GM18520 (cell line): Measurements from ENCODE around the gene PCDH12.

Experiments used
- ATAC-seq: cut with Tn5 transposase; IDR thresholded peaks from one replicate; pipeline ENCODE4 v1.9.1; 2021; ENCODE audit not compliant: unreplicated experiment

PCDH12 gene

DNA sequence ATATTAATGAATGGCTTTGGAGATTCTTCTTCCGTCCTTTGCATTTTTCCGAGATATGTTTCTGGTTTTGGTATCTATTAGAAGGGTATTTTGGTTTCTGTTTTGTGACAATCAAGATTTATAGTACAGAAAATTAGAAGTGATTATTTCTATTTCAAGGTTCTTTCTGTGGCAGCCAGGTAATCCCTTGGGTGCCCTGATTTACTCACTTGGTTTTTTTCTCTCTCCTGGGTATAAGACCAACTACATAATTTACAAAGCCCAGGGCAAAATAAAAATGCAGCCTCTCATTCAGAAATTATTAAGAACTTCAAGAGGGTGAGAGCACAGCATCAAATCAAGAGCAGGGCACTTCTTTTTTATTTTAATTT, 8.9 kb upstream of the PCDH12 start:
- ATAC-seq: no peak

DNA sequence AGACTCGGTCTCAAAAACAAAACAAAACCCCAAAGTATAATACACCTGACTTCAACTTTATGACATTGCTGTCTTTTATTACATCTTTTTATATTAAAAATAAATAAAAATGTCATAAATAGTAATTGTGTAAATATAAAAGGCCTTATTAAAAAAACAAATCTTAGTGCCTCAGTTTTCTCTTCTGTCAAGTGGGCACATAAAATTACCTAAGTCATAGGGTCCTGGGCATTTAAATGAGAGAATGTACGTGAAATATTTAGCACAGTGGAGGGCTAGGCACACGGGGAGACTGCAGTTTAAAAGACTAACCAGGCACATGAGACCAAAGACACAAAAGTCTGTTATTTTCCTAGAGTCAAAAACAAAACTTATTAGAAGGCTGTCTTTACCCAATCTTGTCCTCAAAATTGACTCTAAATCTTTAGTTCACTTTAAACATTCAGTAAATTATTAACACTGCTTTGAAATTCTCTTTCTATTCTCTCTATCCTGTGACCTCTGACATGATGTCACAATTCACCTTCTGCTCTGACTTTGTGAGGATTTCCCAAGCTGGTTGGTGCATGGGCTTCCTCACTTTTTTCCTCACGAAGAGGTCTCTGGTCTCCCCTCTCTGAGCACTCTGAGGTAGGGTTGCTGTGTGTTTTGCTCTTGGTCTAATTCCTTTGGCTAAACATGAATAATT, 8.4 kb upstream of the PCDH12 start:
- no peak for ATAC-seq

DNA sequence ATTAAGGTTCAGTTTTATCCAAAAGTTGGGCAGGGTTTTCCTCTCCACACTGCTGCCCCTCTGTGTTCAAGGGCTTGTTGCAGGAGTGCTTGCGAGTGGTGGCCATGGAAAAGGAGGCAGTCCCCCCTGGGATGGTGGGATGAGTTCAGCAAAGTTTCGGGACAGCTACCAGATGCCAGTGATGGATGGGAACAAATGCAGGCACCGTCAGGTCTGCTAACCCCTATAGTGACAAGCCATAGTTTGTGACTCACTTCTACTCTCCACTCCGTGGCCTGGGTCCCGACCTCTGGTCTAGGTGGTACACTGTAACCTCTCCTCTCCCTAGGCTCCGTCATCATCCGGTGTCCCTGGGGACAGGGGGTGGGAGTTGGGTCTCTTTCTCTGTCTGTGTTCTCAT, 7.1 kb upstream of the PCDH12 start:
- no peak for ATAC-seq

DNA sequence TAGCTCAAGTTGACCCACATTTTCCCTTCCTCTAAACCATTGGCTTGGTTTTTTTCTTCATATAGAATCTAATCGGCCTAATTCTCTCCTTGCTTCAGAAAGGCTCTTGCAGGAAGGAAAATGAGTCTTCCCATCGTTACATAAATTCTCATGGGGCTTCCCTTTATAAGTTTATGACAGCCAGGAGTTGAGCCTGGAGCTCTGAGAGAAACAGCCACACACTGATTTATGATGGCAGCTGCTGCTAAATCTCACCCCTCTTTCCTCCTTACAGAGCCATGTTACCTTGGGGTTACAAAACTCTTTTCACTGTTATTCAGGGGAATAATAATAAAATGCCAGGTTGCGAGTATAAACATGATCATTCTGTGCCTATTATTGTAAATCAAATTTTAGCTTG, 5.7 kb upstream of the PCDH12 start:
- no peak for ATAC-seq

DNA sequence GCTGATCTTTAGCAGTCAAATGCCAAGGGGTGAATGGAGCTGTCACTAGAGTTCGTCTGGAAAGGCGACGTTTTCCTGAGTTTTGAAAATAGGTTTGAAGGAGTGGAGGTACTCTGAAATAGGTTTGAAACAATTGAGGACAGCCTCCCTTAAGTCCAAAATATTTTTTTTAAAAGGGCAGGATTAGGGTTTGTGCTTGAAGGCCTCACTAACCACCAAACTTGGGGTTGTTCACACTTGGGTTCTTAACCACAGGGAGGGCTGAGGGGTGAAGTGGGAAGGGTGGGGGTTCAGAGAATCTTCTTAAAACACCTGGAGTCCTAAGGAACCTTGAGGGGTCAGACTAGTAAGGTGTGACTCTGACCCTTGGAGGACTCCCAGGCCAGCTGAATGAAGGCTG, 3.5 kb upstream of the PCDH12 start:
- no peak for ATAC-seq

DNA sequence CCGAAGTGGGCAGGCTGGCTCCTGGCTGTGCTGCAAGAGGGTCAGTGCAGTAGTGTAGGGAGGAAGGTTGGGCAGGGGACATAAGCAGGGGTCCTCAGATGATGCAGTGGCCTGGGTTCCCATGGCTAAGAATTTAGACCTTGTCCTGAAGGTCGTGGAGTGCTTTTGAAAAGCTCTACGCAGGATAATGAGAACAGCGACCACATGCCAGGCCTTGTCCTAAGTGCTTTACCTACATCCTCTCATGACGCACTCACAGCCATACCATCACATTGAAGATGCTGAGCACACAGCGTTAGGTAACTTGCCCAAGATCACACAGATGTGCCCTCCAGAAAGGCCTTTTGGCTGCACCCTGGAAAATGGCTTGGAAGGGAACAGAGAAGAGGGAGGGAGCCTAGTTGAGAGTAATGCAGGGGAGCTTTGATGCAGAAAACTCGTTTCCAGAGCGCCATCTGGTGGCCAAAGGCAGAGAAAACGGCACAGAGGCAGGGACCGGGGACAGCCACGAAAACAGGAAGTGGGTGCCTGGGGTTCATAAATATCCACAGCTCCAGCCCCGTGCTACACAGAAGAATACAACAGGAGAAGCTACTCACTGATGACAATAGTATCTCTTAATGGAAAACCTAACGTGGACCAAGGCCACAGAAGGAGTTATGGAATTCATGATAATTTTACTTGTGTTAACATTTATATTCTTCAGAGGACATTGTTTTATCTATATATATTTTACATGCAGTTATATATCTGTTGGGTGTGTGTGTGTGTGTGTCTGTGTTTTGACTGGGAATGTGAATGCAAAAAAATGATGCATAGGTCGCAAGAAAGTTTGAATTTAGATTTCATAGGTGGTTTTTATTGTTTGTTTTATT, 2.7 kb upstream of the PCDH12 start:
- peak; percentile 91 for ATAC-seq

DNA sequence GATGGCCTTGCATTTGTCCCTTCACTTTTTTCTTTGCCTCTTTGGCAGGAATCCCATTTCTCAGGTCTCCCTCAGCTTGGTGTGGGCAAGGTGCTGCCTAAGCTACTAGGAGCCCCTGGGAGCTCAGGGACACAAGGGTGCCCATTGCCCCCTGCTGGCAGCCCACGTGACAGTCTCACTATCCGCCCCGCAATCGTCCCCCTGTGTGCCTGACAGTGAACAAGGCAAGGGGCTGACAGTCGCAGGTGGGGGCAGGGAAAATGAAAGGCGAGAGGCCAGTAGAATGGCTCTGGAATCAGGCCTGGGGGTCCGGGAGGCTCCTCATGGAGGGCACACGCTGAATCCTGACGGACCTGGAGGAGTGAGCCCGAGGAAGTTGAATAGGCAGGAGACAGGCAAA, 2.0 kb upstream of the PCDH12 start:
- ATAC-seq: no peak

DNA sequence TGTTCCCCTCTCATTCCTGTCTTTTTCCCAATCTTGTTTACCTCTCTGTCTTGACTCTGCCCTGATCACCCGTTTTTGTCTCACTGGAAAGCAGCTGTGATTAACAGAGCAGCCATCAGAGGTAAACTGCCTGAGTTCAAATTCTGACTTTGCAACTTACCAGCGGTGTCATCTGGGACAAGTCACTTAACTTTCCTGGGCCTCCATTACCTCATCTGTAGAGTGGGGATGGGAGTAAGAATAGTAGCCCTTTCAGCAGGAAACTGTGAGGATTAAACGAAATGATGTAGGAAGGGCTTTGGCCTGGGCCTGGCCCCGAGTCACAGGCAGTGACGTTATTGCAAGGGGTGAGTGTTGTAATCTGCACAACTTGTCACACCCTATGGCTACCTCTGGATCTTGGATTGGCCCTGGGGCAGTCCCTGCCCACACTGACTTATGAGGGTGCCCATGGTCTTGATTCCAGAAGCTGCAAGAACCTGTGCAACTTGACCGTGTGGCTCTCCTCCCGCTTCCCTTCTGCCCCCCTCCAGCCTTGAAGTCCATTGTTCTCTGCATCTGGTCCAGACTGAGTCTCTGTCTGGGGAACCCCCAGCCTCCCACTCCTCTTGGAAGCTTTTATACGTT, 657 bp upstream of the PCDH12 start:
- ATAC-seq: no peak

DNA sequence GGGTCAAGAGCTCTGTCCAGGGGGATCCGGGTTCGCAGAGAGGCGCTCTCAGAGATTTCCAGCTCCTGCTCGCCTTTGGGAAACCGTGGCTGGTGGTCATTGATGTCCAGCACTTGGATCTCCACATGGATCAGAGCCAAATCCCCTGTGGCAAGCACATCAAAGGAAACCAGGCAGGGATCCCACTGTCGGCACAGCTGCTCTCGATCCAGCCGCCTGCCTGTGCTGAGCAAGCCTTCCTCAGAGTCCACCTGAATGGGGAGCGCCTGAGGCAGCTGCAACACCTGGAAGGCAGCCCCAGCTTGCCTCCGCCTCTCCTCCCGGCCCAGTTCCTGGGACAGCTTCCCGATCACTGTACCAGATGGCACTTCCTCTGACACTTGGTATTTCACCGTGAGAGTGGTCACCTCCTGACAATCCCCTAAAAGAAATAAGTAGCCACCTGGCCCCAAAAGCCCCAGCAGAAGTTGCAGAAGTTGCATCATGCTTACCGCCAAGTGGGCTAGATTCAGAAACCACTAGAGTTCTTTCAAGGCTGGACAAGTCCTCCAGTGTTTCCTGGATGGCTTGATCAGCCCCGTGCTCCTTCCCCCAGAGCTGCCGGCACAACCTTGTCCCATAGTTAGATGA, 520 bp downstream of the PCDH12 start:
- ATAC-seq: no peak

DNA sequence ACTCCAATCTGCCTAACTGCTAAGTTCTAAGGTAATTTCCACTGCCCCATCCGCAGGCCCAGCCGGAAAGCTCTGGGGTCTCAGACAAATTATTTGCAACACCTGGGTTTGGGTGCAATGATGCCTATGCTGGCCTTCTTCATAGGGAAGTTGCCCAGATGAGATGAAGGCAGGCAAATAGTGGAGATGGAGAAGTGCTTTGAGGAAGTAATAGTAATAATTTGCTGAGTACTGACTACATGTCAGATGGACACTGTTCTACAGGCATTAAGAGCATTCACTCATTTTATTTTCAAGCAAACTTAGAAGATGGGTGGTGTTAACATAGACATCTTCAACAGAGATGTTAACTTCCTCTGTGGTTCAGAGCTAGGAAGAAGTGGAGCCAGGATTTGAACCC, 3.8 kb downstream of the PCDH12 start:
- ATAC-seq: no peak

DNA sequence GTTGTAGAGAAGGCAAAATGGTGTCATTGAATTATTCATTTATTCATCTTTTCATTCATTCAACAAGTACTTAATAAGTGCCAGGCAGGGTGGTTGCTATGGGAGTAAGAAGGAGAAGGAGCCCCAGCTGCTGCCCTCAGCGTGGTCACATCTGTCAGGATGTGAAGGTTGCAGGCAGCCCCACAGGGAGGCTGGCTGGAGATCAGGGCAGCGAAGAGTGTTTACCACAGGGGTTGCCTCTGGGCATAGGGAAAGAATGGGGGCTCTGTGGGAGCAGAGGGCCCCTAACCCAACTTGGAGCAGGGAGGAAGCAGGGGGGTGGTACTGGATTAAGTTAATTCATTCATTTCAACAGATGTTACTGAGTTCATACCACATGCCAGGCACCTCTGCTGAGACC, 6.0 kb downstream of the PCDH12 start:
- ATAC-seq: no peak

DNA sequence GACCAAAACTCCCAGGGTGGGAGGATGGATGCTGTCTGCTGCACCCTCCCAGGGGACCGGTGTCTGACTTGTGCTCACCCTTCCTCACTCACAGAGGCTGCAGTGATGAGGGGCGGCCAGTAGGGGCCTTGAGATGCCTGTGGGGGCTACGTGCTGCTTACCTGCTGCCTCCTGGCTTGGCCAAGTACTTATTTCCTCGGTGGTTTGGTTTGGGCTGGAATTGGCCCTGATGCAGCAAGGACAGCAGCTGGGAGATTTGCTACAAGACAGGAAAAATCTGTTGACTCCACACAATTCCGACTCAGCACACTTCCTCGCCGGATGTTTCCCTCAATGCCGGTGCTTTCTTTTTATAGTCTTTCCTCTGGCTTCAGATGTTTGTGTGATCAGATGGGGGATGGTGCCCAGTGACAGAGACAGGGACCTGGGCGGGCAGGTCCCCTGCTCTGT, 6.6 kb downstream of the PCDH12 start:
- ATAC-seq: no peak

DNA sequence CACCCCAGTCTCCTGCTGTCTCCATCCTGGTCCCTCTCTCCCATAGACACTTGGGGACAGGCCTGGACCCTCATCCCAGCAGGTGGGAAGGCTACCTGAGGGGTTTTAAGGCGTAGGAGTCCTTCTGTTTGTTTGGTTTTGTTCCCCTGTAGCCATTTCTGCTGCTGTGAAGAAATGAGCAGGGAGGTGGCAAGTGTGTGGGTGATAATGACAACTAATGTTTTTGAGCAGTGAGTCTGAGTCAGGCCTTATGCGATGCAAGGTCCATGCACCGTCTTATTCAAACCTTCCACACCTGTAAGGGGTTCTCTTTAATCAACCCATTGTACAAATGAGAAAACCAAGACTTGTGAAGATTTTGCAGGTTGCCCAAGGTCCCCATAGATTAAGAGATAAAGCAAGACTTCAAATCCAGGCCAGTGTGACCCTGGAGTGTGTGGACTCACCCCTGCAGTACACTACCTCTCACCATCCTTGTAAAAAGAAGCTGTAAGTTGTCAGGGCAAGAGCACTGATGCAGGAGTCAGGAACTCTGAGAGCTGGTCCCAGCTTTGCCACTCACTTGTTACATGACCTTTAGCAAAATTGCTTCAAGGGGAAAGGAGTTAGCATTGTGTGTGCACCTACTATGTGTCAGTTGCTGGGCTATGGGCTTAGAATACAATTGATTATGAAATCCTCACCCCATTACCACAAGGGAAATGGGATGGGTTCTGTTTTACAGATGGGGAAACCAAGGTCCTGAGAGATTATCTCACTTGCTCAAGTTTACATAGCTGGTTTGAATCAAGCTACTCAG, 7.6 kb downstream of the PCDH12 start:
- ATAC-seq: no peak

DNA sequence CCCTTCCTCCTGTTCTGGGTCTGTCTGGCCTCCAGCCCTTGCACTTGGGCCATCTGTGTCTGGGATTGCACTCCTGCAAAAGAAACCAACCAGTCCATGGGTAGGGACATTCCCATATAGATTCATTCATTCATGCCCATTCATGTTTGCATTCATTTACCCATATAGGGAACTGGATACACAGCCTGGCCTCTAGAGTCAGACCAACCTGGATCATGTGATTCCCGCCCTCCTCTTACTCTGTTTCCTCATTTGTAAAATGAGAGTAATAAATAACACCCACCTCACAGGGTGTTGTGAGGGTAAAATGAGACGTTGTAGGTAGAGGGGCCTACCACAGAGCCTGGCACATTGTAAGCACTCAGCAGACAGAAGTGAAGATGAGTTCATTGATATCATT, 8.5 kb downstream of the PCDH12 start:
- ATAC-seq: no peak

DNA sequence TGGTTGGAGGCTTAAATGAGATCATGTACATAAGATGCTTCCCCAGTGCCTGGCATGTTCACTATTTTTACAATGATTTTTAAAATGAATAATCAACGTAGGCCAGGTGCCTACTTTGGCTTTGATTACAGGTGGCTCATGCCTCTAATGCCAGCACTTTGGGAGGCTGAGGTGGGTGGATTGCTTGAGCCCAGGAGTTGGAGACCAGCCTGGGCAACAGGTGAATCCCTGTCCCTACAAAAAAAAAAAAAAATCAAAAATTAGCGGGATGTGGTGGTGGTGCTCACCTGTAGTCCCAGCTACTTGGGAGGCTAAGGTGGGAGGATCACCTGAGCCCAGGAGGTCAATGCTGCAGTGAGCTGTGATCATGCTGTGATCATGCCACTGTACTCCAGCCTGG, 9.2 kb downstream of the PCDH12 start:
- ATAC-seq: no peak

DNA sequence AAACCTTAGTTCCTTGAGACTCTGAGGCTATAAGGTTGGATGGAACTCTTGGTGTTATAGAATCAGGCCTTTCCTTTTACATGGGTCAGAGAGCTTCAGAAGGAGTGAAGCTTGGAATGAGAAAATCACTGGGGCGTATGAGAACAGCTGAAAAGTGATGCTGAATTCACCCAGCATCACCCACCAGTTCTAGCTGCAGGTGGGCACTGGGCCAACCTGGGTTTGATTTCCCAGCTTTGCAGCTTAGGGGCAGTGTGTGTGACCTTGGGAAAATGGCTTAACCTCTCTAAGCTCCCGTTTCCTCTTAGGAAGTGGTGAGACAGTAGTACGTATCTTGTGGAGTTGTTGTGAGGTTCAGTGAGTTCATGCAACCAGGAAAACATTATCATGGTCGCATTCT, 10.7 kb downstream of the PCDH12 start:
- no peak for ATAC-seq

DNA sequence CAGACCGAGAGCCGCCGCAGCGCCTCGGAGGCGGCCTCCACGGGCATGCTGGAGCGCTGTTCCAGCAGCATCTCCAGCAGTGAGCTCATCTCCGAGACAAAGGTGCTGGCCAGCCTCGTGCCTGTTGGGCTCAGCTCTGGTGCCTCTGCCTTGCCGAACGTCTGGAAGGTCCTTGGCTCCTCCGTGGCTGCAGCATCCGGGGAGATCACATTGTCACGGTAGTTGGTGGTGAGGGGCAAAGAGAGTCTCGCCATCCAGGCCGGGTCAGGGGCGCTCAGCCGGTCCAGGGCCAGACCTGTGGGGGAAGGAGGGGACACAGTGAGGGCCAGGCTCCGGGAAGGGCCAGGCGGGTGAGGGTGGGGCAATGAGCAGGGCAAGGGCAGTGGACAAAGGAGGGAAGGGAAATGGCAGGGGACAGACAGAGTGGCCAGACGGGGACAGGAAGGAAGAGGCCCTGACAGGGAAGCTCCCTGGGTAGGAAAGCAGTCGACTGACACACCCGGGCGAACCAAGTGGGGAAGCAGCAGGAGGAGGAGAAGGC, 12.4 kb downstream of the PCDH12 start:
- ATAC-seq: no peak

DNA sequence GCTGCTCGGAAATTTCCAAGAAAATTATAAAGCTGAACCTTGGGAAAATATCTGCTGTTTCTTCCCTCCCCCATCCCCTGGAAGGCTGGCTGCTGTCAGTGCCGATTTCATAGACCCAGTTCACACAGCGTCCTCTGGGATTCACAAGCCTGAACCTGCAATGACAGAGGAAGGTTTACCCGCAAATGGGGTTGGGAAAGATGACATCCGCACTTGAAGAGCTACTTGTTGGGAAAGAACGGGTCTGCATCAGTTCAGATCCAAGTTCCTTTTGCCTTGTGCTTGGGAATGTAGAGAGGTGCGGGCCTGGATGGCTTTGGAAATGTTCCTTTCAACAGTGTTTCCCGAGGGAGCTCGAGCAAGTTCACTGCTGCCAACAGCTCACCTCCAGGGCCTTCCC, 13.9 kb downstream of the PCDH12 start:
- no peak for ATAC-seq

DNA sequence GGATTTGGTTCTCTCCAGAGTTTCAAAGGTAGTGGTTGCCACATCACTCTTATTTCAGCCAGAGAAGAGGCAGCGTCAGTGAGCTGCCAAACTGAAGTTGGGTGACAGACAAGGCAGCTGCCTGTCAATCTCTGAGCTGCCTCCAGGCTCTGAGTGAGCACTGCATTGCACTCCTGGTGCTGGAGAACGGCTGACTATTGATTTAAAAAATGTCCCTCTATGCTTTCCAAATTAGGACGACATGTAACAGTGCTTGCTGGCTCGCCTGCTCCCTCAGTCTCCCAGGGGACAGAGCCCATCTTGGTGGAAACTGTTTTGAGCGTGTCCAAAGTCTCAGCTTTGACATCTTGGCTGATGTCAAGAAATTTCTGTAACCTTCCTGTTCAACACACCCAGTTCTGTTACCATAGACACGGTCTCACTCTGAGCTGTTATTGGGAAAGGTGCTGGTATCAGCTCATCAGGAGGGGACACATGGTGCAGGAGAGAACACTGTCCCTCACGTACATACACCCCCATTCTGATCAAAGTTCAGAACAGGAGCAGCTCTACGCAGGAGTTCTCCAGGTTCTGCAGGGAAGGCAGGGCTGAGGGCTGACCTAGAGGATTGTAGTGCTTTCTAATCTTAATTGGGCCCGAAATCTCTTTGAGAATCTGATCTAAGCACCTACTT, 15.7 kb downstream of the PCDH12 start:
- no peak for ATAC-seq

DNA sequence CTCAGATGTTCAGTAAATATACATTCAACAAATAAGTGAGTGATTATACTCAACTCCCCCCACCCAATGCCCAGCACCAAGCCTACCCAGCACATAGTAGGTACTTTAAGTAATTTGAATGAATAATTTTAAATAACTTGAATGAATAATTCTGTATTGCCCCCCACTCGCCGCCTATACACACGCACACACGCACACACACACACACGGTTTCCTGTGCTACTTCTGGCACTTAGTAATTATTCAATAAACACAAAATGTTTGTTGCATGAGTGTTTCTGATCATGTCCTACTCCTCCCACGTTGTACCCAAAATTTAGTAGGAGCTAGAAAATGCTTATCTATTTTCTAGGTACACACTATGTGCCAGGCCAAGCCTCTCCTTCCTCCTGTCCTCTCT, 16.2 kb downstream of the PCDH12 start:
- ATAC-seq: no peak
